ENCODE results near the gene SMPD3. TPM values are rescaled to one million over a fixed set of nuclear protein-coding genes. Genes with fewer than 3 reads are reported as not detected.

Gene SMPD3
- total RNA-seq, 1 experiment from 2014 or later, result 0.89 TPM

DNA sequence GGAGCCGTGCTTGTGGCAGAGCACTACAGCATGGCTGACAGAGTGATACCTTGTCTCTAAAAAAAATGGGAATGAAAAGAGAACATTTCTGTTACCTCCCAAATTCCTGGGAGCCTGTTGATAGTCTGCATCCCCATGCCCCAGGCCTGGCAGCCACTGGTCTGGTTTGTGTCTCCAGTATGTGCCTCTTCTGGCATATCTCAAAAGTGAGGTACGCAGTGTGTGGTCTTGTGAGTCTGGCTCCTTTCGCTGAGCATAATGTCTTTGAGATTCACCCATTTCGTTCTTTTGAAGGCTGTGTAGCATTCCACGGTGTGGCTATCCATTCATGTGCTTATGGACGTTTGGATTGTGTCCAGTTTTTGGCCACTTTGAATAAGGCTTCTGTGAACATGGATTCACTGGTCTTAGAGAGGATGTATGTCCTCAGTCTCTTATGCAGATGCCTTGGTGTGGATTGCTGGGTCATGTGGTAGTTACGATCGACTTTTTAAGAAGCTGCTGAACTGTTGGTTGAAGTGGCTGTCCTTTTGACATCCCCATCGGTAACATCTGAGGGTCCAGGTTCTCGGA is 98.4 kb downstream of the SMPD3 start:
- Histone ChIP-seq H3K4me2 (ENCODE audit: low read length) (no peak overlapping the region), H3K27ac (ENCODE audit: low read depth, low read length) (no peak overlapping the region), H3K36me3 (ENCODE audit: control insufficient read depth in 1 of 2, insufficient read depth in 2 of 2, low read length in 2 of 2) (peaks cover 13 to 41% of the 10 kb centered on the region in 2 experiments), H3K9ac (ENCODE audit: low read length) (no peak overlapping the region), H3K4me1 (ENCODE audit: control insufficient read depth in 1 of 2, insufficient read depth in 2 of 2, low read length in 2 of 2) (no peaks in the 10 kb centered on the region), H3K27me3 (ENCODE audit: insufficient read depth, low read length) (no peaks in the 10 kb centered on the region), H2AFZ (ENCODE audit: low read depth, low read length, poor library complexity, severe bottlenecking) (no peak overlapping the region), H3K4me3 (replicated peaks in 1 of 2; ENCODE audit: low read depth in 1 of 2, low read length in 2 of 2) (no peak overlapping the region), H3K79me2 (ENCODE audit: insufficient read depth, low read length) (no peaks in the 10 kb centered on the region), H3K9me2 (ENCODE audit: insufficient read depth) (no peaks in the 10 kb centered on the region), H4K20me1 (ENCODE audit: insufficient read depth) (no peaks in the 10 kb centered on the region), H3K9me3 (ENCODE audit: control insufficient read depth in 1 of 2, insufficient read depth in 1 of 2, low read depth in 1 of 2, low read length in 2 of 2) (no peaks in the 10 kb centered on the region)
- intact Hi-C loops (cut with micrococcal nuclease), result no loop called here
- no TSS peak for BruUV-seq (replicated peaks)
- CTCF ChIA-PET, result no interaction called here
- RAD21 ChIA-PET (ENCODE audit: low non-redundant PET in 1 of 2, low total read pairs in 2 of 2, uncharacterized antibody in 2 of 2, unreplicated experiment in 2 of 2), result no interaction called here
- ATAC-seq (no peak), DNase-seq (ENCODE audit: low read depth, low spot score) (no peak)
- TF ChIP-seq ZNF274 (IDR thresholded peaks at IDR 0.05; ENCODE audit: low read depth, low read length), result no peak
- TF ChIP-seq SP1 (IDR thresholded peaks at IDR 0.05; ENCODE audit: low read depth), result no peak
- no peak for TF ChIP-seq EZH2phosphoT487 (IDR thresholded peaks at IDR 0.05; ENCODE audit: borderline replicate concordance)
- TF ChIP-seq JUND (IDR thresholded peaks at IDR 0.05), result no peak
- no peak for TF ChIP-seq CEBPB (IDR thresholded peaks at IDR 0.05; ENCODE audit: low read depth)
- no peak for TF ChIP-seq SRF (IDR thresholded peaks at IDR 0.05; ENCODE audit: low read depth)
- no peak for TF ChIP-seq EGR1 (IDR thresholded peaks at IDR 0.05; ENCODE audit: low read depth)
- POLR2A ChIA-PET, result no interaction called here

DNA sequence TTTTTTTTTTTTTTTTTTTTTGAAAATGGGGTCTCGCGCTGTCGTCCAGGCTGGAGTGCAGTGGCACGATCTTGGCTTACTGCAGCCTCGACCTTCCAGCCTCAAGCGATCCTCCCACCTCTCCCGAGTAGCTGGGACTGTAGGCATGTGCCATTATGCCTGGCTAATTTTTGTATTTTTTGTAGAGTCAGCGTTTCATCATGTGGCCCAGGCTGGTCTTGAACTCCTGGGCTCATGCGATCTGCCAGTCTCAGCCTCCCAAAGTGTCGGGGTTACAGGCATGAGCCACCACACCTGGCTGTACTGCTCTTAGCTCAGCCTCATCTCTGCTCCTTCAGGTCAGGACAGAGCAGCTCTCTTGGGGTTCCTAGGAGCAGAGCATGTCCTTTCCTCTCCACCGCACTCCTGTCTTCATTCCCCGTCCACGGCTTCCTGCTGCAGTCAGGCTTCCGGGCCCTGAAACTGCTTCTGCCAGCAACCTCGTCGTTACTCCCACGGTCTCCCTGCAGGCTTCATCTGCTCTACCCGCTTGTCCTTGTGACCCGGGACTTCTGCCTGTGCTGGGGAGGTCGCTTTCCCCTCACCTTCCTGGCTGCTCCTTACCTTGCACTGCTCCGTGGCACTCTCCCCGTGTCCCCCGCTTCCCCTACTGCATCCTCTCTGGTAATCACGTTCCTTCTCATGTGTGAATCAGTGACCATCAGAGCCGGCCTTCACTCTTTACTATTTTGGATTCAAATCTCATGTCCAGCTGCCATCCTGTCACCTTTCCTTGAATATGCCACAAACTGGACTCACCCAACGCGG is 99.5 kb downstream of the SMPD3 start:
- H3K27me3 ChIP-seq (ENCODE audit: insufficient read depth, low read length), result no peaks in the 10 kb centered on the region
- no TSS peak for BruUV-seq (replicated peaks)
- CTCF ChIA-PET, result no interaction called here
- DNase-seq (ENCODE audit: low read depth, low spot score) (no peak), ATAC-seq (no peak)
- H3K36me3 ChIP-seq (ENCODE audit: control insufficient read depth in 1 of 2, insufficient read depth in 2 of 2, low read length in 2 of 2), result peaks cover 15 to 40% of the 10 kb centered on the region in 2 experiments
- TF ChIP-seq CBX3 (IDR thresholded peaks at IDR 0.05; ENCODE audit: low read depth) (no peak), RAD21 (IDR thresholded peaks at IDR 0.05; ENCODE audit: low read depth) (no peak)
- H3K9ac ChIP-seq (ENCODE audit: low read length), result no peak overlapping the region
- H3K4me3 ChIP-seq (replicated peaks in 1 of 2; ENCODE audit: low read depth in 1 of 2, low read length in 2 of 2), result no peak overlapping the region
- H3K79me2 ChIP-seq (ENCODE audit: insufficient read depth, low read length), result no peaks in the 10 kb centered on the region
- intact Hi-C loops (cut with micrococcal nuclease), result no loop called here
- no peaks in the 10 kb centered on the region for H3K4me1 ChIP-seq (ENCODE audit: control insufficient read depth in 1 of 2, insufficient read depth in 2 of 2, low read length in 2 of 2)
- POLR2A ChIA-PET, result no interaction called here
- H3K9me3 ChIP-seq (ENCODE audit: control insufficient read depth in 1 of 2, insufficient read depth in 1 of 2, low read depth in 1 of 2, low read length in 2 of 2), result no peaks in the 10 kb centered on the region
- no peak overlapping the region for H3K4me2 ChIP-seq (ENCODE audit: low read length)
- H2AFZ ChIP-seq (ENCODE audit: low read depth, low read length, poor library complexity, severe bottlenecking), result no peak overlapping the region
- H4K20me1 ChIP-seq (ENCODE audit: insufficient read depth), result no peaks in the 10 kb centered on the region
- RAD21 ChIA-PET (ENCODE audit: low non-redundant PET in 1 of 2, low total read pairs in 2 of 2, uncharacterized antibody in 2 of 2, unreplicated experiment in 2 of 2), result no interaction called here
- H3K9me2 ChIP-seq (ENCODE audit: insufficient read depth), result no peaks in the 10 kb centered on the region
- no peak overlapping the region for H3K27ac ChIP-seq (ENCODE audit: low read depth, low read length)

Data from HCT116 (cell line).